WI38 (cell line): ENCODE measurements around the gene SETD3.
A peak's percentile ranks its signal among the peaks of the same experiment; 100 is the strongest.

Experiments used
- H3K4me3 ChIP-seq: 2 replicates; pipeline ENCODE4 v1.5.1; 2011; ENCODE audit warnings: low read depth, mild to moderate bottlenecking, control low read depth, low read length
- CTCF ChIP-seq: IDR thresholded peaks from 2 replicates; pipeline ENCODE4 v1.5.1; 2012; ENCODE audit warnings: low read depth, mild to moderate bottlenecking, control low read depth, low read length

Gene SETD3

GRCh38 chr14:99401211-99401610 lies 79.4 kb downstream of the SETD3 start:
- no peak for TF ChIP-seq CTCF
- H3K4me3 ChIP-seq = no peak overlapping the region

GRCh38 chr14:99397698-99398097 lies 83.0 kb downstream of the SETD3 start:
- TF ChIP-seq CTCF = no peak
- no peak overlapping the region for H3K4me3 ChIP-seq

GRCh38 chr14:99395909-99396530 lies 84.6 kb downstream of the SETD3 start:
- no peak for TF ChIP-seq CTCF
- H3K4me3 ChIP-seq = no peak overlapping the region

- TF ChIP-seq CTCF = no peak
- no peak overlapping the region for H3K4me3 ChIP-seq
Observed at GRCh38 chr14:99394602-99395156, 86.0 kb downstream of the SETD3 start.

- TF ChIP-seq CTCF = peak; percentile 87
- H3K4me3 ChIP-seq = no peak overlapping the region
Observed at GRCh38 chr14:99393059-99393655, 87.5 kb downstream of the SETD3 start.

- TF ChIP-seq CTCF = no peak
- no peak overlapping the region for H3K4me3 ChIP-seq
Observed at GRCh38 chr14:99391671-99392070, 89.0 kb downstream of the SETD3 start.

- TF ChIP-seq CTCF = peak; percentile 90
- no peak overlapping the region for H3K4me3 ChIP-seq
Observed at GRCh38 chr14:99389174-99389826, 91.4 kb downstream of the SETD3 start.
